DOHH2 (cell line): ENCODE results near the gene EIF4EBP2.

ENCODE experiments used
- H3F3A ChIP-seq: fragments of 200-600 bp; sonication (generic), shearing (Covaris generic); 2 replicates; pipeline ENCODE4 v1.6.0; 2016; ENCODE audit warnings: antibody characterized with exemption, mild to moderate bottlenecking; ENCODE audit not compliant: control insufficient read depth, insufficient read depth
- H3K27ac ChIP-seq: fragments of 200-600 bp; sonication (generic); 2 replicates; pipeline ENCODE4 v1.5.1; 2014; ENCODE audit warnings: low read depth, mild to moderate bottlenecking, low read length, moderate library complexity
- H3K27me3 ChIP-seq: fragments of 200-600 bp; sonication (generic); 2 replicates; pipeline ENCODE4 v1.6.1; 2014; ENCODE audit warnings: mild to moderate bottlenecking, low read length, mixed read lengths; ENCODE audit not compliant: control insufficient read depth
- H3K36me3 ChIP-seq: fragments of 200-600 bp; sonication (generic); 2 replicates; pipeline ENCODE4 v1.6.1; 2014; ENCODE audit warnings: mild to moderate bottlenecking, low read length, moderate library complexity, mixed read lengths; ENCODE audit not compliant: control insufficient read depth
- H3K4me1 ChIP-seq: fragments of 200-600 bp; sonication (generic); 2 replicates; pipeline ENCODE4 v1.6.1; 2014; ENCODE audit warnings: mild to moderate bottlenecking, low read length, mixed read lengths; ENCODE audit not compliant: control insufficient read depth
- H3K4me2 ChIP-seq: fragments of 200-600 bp; sonication (generic); 2 replicates; pipeline ENCODE4 v1.6.0; 2014; ENCODE audit warnings: mild to moderate bottlenecking, low read length, moderate library complexity
- H3K4me3 ChIP-seq: fragments of 200-600 bp; sonication (generic); 2 replicates; pipeline ENCODE4 v1.5.1; 2014; ENCODE audit warnings: mild to moderate bottlenecking, low read length, mixed read lengths
- H3K79me2 ChIP-seq: fragments of 200-600 bp; sonication (generic); 2 replicates; pipeline ENCODE4 v1.6.1; 2014; ENCODE audit warnings: mild to moderate bottlenecking, low read length, mixed read lengths; ENCODE audit not compliant: control insufficient read depth
- H3K9me2 ChIP-seq: fragments of 200-600 bp; sonication (generic); replicated peaks from 2 replicates; pipeline ENCODE4 v1.6.1; 2014; ENCODE audit warnings: mild to moderate bottlenecking, low read length, mixed read lengths; ENCODE audit not compliant: control insufficient read depth
- H3K9me3 ChIP-seq: fragments of 200-600 bp; sonication (generic); 2 replicates; pipeline ENCODE4 v1.6.1; 2014; ENCODE audit warnings: antibody characterized with exemption, low read length, mixed read lengths; ENCODE audit not compliant: control insufficient read depth, insufficient read depth
- H4K20me1 ChIP-seq: fragments of 200-600 bp; sonication (generic); 2 replicates; pipeline ENCODE4 v1.6.0; 2014; ENCODE audit warnings: low read depth, mild to moderate bottlenecking, antibody characterized with exemption, low read length, moderate library complexity; ENCODE audit not compliant: control insufficient read depth, insufficient read depth
- EZH2phosphoT487 ChIP-seq: fragments of 200-600 bp; sonication (generic); IDR thresholded peaks from 2 replicates; pipeline ENCODE4 v1.6.1; 2017; ENCODE audit warnings: borderline replicate concordance, mild to moderate bottlenecking, antibody characterized with exemption, low read length, moderate library complexity, mixed read lengths
- TF ChIP-seq, protein P1 (sequence below): fragments of 200-600 bp; sonication (generic); IDR thresholded peaks from one replicate; pipeline ENCODE4 v1.5.1; 2014; ENCODE audit warnings: antibody characterized with exemption, mild to moderate bottlenecking, low read depth, low read length; ENCODE audit not compliant: poor library complexity, severe bottlenecking

The EIF4EBP2 gene, protein sequence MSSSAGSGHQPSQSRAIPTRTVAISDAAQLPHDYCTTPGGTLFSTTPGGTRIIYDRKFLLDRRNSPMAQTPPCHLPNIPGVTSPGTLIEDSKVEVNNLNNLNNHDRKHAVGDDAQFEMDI

DNA sequence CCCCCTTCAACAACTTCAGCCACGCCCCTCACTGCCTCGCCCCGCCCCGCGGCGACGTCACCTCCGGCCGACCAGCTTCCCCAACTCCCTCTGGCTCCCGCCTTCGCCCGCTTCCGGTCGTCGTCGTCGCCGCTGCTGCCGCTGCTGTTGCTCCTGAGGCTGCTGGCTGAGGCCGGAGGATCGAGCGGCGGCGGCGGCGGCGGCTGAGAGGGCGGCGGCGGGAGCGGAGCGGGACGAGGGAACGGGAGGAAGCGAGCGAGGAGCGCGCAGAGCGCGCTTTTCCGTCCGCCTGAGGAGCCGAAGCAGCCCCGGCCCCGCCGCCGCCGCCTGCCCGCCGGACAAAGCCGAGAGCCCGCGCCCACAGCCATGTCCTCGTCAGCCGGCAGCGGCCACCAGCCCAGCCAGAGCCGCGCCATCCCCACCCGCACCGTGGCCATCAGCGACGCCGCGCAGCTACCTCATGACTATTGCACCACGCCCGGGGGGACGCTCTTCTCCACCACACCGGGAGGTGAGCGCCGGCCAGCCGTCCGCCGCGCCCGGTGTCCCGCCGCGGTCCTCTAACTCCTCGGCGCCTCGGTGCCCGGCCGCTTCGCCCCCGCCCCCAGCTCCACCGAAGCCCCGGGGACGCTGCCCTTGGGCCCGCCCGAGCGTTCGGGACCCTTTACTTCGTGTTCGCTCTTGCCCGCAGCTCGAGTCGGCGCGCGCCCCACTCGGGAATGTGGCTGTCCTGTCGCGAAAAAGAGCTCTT lies at the start of gene EIF4EBP2:
EIF4EBP2 (plus strand) TSS at position 110 of the 751 bp plus-strand sequence; CDS start at position 367, 257 bp downstream.
- Histone ChIP-seq H3K9me3 (no peaks in the 10 kb centered on the region), H3K4me2 (peak within 1 kb of the TSS; percentile 73), H3K79me2 (peaks cover 41% of the 10 kb centered on the region), H3K9me2 (no peaks in the 10 kb centered on the region), H3K4me1 (peaks cover 26% of the 10 kb centered on the region), H3K36me3 (peaks cover 20% of the 10 kb centered on the region), H3K27ac (peak within 1 kb of the TSS; percentile 61), H4K20me1 (peaks cover 23% of the 10 kb centered on the region), H3K4me3 (peak within 1 kb of the TSS; percentile 76), H3K27me3 (no peaks in the 10 kb centered on the region), H3F3A (0 out of 2 replicates have a peak, but pooled peaks cover 8% of the 10 kb centered on the region)
- TF ChIP-seq, protein P1, sequence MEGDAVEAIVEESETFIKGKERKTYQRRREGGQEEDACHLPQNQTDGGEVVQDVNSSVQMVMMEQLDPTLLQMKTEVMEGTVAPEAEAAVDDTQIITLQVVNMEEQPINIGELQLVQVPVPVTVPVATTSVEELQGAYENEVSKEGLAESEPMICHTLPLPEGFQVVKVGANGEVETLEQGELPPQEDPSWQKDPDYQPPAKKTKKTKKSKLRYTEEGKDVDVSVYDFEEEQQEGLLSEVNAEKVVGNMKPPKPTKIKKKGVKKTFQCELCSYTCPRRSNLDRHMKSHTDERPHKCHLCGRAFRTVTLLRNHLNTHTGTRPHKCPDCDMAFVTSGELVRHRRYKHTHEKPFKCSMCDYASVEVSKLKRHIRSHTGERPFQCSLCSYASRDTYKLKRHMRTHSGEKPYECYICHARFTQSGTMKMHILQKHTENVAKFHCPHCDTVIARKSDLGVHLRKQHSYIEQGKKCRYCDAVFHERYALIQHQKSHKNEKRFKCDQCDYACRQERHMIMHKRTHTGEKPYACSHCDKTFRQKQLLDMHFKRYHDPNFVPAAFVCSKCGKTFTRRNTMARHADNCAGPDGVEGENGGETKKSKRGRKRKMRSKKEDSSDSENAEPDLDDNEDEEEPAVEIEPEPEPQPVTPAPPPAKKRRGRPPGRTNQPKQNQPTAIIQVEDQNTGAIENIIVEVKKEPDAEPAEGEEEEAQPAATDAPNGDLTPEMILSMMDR, result no peak
- no peak for TF ChIP-seq EZH2phosphoT487

DNA sequence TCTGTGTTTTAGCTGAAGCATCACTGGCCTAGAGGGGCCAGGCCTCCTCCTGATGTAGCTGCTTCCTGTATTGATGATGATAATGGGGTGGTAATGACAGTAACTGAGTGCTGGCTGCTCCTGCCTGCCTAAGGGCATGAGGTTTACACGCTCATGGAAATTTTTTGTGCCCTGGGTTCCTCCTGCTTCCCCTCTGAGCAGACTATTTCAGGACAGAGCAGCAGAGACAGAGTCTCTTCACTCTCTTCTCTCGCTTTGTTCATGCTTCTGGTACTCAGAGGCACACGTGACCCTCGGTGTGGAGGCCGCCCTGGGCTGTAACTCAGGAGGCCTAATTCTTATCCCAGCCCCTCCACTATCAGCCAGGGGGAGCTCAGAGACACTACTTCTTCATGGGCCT lies 49.4 kb upstream of the EIF4EBP2 start:
- Histone ChIP-seq H3F3A (no peaks in the 10 kb centered on the region), H3K27me3 (no peaks in the 10 kb centered on the region), H4K20me1 (no peaks in the 10 kb centered on the region), H3K4me3 (peak overlapping the region; percentile 64), H3K4me1 (peaks cover 44% of the 10 kb centered on the region), H3K4me2 (peak overlapping the region; percentile 91), H3K27ac (0 out of 2 replicates have a peak overlapping the region, but pooled peaks have one; percentile 47), H3K36me3 (no peaks in the 10 kb centered on the region), H3K9me3 (no peaks in the 10 kb centered on the region), H3K9me2 (no peaks in the 10 kb centered on the region), H3K79me2 (0 out of 2 replicates have a peak, but pooled peaks cover 7% of the 10 kb centered on the region)
- TF ChIP-seq, protein P1, result no peak
- TF ChIP-seq EZH2phosphoT487, result no peak

DNA sequence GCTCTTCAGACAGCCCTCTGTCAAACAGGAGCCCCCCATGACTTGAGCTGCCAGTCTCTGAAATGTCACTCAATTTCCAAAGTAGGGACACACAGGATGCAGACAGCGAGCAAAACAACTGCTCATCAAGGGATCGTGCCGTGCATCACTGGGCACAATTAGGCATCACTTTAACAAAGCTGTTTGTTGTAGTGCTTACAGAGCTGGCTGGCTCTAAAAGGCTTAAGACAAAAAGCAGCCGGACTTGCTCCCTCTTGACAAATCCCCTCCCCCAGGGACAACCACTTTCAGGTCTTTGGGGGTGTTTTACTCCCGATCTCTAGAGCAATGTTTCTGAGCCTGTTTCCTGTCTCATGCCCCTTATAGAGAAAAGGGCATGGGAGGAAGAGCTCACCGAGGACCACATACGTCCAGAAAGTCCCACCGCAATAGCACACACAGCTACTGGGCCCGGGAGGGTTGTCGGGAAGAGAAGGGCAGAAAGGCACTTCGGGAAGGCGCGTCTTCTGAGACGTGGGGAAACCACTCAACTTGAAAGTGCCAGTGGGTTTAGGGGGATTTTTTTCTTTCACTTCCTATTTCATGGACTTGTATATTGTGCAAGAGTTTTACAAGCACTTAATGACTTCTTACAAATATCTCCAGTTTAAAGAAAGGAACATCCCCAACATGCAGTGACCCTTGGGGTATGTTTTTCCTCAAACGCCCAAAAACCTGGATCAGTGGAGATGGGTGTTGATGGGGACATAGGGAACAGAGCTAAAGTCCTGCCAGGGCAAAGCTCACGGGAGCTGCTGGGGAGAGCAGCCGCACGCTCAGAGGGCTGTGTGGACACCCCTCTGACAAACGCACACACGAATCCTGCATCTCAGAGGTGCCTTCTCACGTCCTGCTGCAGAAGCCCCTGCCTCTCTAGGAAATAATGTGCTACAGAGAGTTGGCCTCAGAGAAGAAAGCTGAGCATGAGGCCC lies 48.6 kb upstream of the EIF4EBP2 start:
- Histone ChIP-seq H3F3A (no peaks in the 10 kb centered on the region), H3K36me3 (no peaks in the 10 kb centered on the region), H3K27me3 (no peaks in the 10 kb centered on the region), H3K27ac (peak overlapping the region; percentile 47), H3K4me1 (peaks cover 44% of the 10 kb centered on the region), H4K20me1 (no peaks in the 10 kb centered on the region), H3K4me3 (peak overlapping the region; percentile 64), H3K9me3 (no peaks in the 10 kb centered on the region), H3K9me2 (no peaks in the 10 kb centered on the region), H3K4me2 (peak overlapping the region; percentile 91), H3K79me2 (0 out of 2 replicates have a peak, but pooled peaks cover 7% of the 10 kb centered on the region)
- TF ChIP-seq, protein P1, result no peak
- TF ChIP-seq EZH2phosphoT487, result no peak
